SK-N-SH (cell line): Measurements from ENCODE around the gene LMAN1L. TPM values are rescaled to one million over a fixed set of nuclear protein-coding genes. Genes with fewer than 3 reads are reported as not detected.
A peak's percentile ranks its signal among the peaks of the same experiment; 100 is the strongest.

Source experiments
- CTCF ChIA-PET: fragments of 300-600, 350-600 bp; formaldehyde crosslinking; extraction: SDS; loops from one replicate; lab custom pipeline; 2021; lab: Yijun Ruan, JAX
- POLR2A ChIA-PET: fragments of 350-600 bp; sonication (Branson Sonifier 250); formaldehyde crosslinking; extraction: SDS; loops from one replicate; lab custom pipeline; 2020; ENCODE audit warnings: antibody characterized with exemption, inconsistent platforms; lab: Yijun Ruan, JAX
- DNase-seq: peaks from one replicate; pipeline ENCODE4 v3.0.0; 2012
- H2AFZ ChIP-seq: fragments of 200-600 bp; sonication (generic); 2 replicates; pipeline ENCODE4 v1.8.1; 2016; ENCODE audit warnings: antibody characterized with exemption, mild to moderate bottlenecking, low read depth
- H3F3A ChIP-seq: fragments of 200-600 bp; sonication (generic); replicated peaks from 2 replicates; pipeline ENCODE3; 2016; ENCODE audit warnings: antibody characterized with exemption, mild to moderate bottlenecking; ENCODE audit not compliant: insufficient read depth
- H3K27ac ChIP-seq, 2 experiments: fragments of 200-500 bp in 1 of 2; fragments of 200-600 bp in 1 of 2; sonication (Bioruptor generic) in 1 of 2; sonication (generic), shearing (Covaris generic) in 1 of 2; 2 replicates each; pipeline versions ENCODE4 v1.5.1 to v1.6.1; 2014 to 2016; ENCODE audit warnings: low read depth in 2 of 2, inconsistent platforms in 1 of 2, low read length in 1 of 2, mild to moderate bottlenecking in 1 of 2, mixed read lengths in 1 of 2
- H3K27me3 ChIP-seq: fragments of 200-600 bp; sonication (generic), shearing (Covaris generic); 2 replicates; pipeline ENCODE4 v1.6.1; 2016; ENCODE audit warnings: mixed run types; ENCODE audit not compliant: insufficient read depth
- H3K36me3 ChIP-seq, 2 experiments: fragments of 200-500 bp in 1 of 2; fragments of 200-600 bp in 1 of 2; sonication (Bioruptor generic) in 1 of 2; sonication (generic) in 1 of 2; replicated peaks in 1 of 2; 2 replicates each; pipeline versions ENCODE3 to v1.5.1; 2014 to 2016; ENCODE audit warnings: low read length in 1 of 2, mild to moderate bottlenecking in 1 of 2; ENCODE audit not compliant: insufficient read depth in 2 of 2, control insufficient read depth in 1 of 2
- H3K4me1 ChIP-seq, 2 experiments: fragments of 200-500 bp in 1 of 2; fragments of 200-600 bp in 1 of 2; sonication (Bioruptor generic) in 1 of 2; sonication (generic), shearing (Covaris generic) in 1 of 2; 2 replicates each; pipeline versions ENCODE4 v1.5.1 to v1.6.1; 2014 to 2016; ENCODE audit warnings: low read depth in 1 of 2, low read length in 1 of 2, mixed run types in 1 of 2; ENCODE audit not compliant: insufficient read depth in 2 of 2, control insufficient read depth in 1 of 2
- H3K4me2 ChIP-seq: fragments of 200-600 bp; sonication (generic), shearing (Covaris generic); 2 replicates; pipeline ENCODE4 v1.6.1; 2017; ENCODE audit warnings: mixed run types
- H3K4me3 ChIP-seq, 2 experiments: fragments of 200-500 bp in 1 of 2; fragments of 200-600 bp in 1 of 2; sonication (Bioruptor generic) in 1 of 2; sonication (generic), shearing (Covaris generic) in 1 of 2; 2 replicates each; pipeline versions ENCODE4 v1.5.1 to v1.8.1; 2014 to 2016; ENCODE audit warnings: low read depth in 2 of 2, inconsistent platforms in 1 of 2, low read length in 1 of 2, mild to moderate bottlenecking in 1 of 2, mixed read lengths in 1 of 2, moderate library complexity in 1 of 2
- H3K79me2 ChIP-seq: fragments of 200-600 bp; sonication (generic); 2 replicates; pipeline ENCODE4 v1.8.1; 2017; ENCODE audit warnings: mild to moderate bottlenecking; ENCODE audit not compliant: insufficient read depth
- H3K9ac ChIP-seq: fragments of 200-600 bp; sonication (generic); 2 replicates; pipeline ENCODE4 v1.6.1; 2017; ENCODE audit warnings: mixed run types
- H3K9me2 ChIP-seq: fragments of 200-600 bp; sonication (generic); 2 replicates; pipeline ENCODE4 v1.6.1; 2017; ENCODE audit warnings: mixed run types
- H3K9me3 ChIP-seq: fragments of 200-600 bp; sonication (generic); 2 replicates; pipeline ENCODE4 v1.6.1; 2017; ENCODE audit warnings: mixed run types, mild to moderate bottlenecking, moderate library complexity
- H4K20me1 ChIP-seq: fragments of 200-600 bp; sonication (generic); 2 replicates; pipeline ENCODE4 v1.6.1; 2017; ENCODE audit warnings: mild to moderate bottlenecking, mixed run types; ENCODE audit not compliant: insufficient read depth
- ELF1 ChIP-seq: IDR thresholded peaks from 2 replicates; pipeline ENCODE4 v1.4.0; 2012
- EZH2phosphoT487 ChIP-seq: fragments of 200-600 bp; sonication (generic); IDR thresholded peaks from 2 replicates; pipeline ENCODE4 v1.6.1; 2017; ENCODE audit warnings: low read depth, mixed run types, mild to moderate bottlenecking, antibody characterized with exemption, moderate library complexity, borderline replicate concordance
- FOSL2 ChIP-seq: IDR thresholded peaks from 2 replicates; pipeline ENCODE4 v1.4.0; 2012; ENCODE audit warnings: low read depth, mild to moderate bottlenecking, moderate library complexity, borderline replicate concordance
- GABPA ChIP-seq: IDR thresholded peaks from 2 replicates; pipeline ENCODE4 v1.4.0; 2012; ENCODE audit warnings: low read depth, mild to moderate bottlenecking
- GATA2 ChIP-seq: sonication (generic); formaldehyde crosslinking; IDR thresholded peaks from 2 replicates; pipeline ENCODE4 v1.5.0; 2020; ENCODE audit warnings: mild to moderate bottlenecking, missing genetic modification reagents
- MXI1 ChIP-seq: IDR thresholded peaks from 2 replicates; pipeline ENCODE4 v1.6.1; 2012; ENCODE audit warnings: mild to moderate bottlenecking, low read depth, low read length, improper control_type of control experiment
- NFIC ChIP-seq: IDR thresholded peaks from 2 replicates; pipeline ENCODE4 v1.4.0; 2012; ENCODE audit warnings: borderline replicate concordance
- POLR2AphosphoS5 ChIP-seq: IDR thresholded peaks from 2 replicates; pipeline ENCODE4 v1.6.1; 2012; ENCODE audit warnings: low read depth, low read length
- RAD21 ChIP-seq: IDR thresholded peaks from 2 replicates; pipeline ENCODE4 v1.6.1; 2012; ENCODE audit warnings: mild to moderate bottlenecking, low read length
- RFX5 ChIP-seq: IDR thresholded peaks from 2 replicates; pipeline ENCODE4 v1.6.1; 2012; ENCODE audit warnings: mild to moderate bottlenecking, improper control_type of control experiment, low read length
- RXRA ChIP-seq: IDR thresholded peaks from 2 replicates; pipeline ENCODE4 v1.4.0; 2012; ENCODE audit warnings: low read depth, mild to moderate bottlenecking, borderline replicate concordance
- SIN3A ChIP-seq: IDR thresholded peaks from 2 replicates; pipeline ENCODE4 v1.6.1; 2012; ENCODE audit warnings: low read depth, mild to moderate bottlenecking, low read length, moderate library complexity, borderline replicate concordance
- TAF1 ChIP-seq: IDR thresholded peaks from 2 replicates; pipeline ENCODE4 v1.6.1; 2012; ENCODE audit warnings: low read depth, mild to moderate bottlenecking, low read length, moderate library complexity, borderline replicate concordance
- USF1 ChIP-seq: IDR thresholded peaks from 2 replicates; pipeline ENCODE4 v1.4.0; 2012; ENCODE audit warnings: low read depth, borderline replicate concordance
- YY1 ChIP-seq: IDR thresholded peaks from 2 replicates; pipeline ENCODE4 v1.4.0; 2012; ENCODE audit warnings: low read depth, mild to moderate bottlenecking
- WGBS: methylation state at CpG from one replicate; pipeline ENCODE4 v1.1.6; 2017; ENCODE audit warnings: low lambda C conversion rate; 5-methylcytosine and 5-hydroxymethylcytosine counted together
- polyA plus RNA-seq, 3 experiments: library from polyadenylated mRNA; depleted of rRNA; stranded (reverse); fragments of >200 nt; gene quantifications; 2 replicates each; pipeline ENCODE4 v1.2.3, GENCODE V29; 2012

Gene LMAN1L
- polyA plus RNA-seq, 1 of the 3 experiments (the other 2 are of a cell fraction) = 0.02 TPM

GRCh38 chr15:74869726-74870407 is 57.2 kb downstream of the LMAN1L start:
- H3K36me3 ChIP-seq = peaks cover 8 to 10% of the 10 kb centered on the region in 2 experiments
- peaks cover 17 to 20% of the 10 kb centered on the region in 2 experiments; a peak in 2 of 4 replicates for H3K4me1 ChIP-seq
- 67% methylated on average over 6 of the region's 6 CpGs for WGBS
- 0 out of 2 replicates have a peak overlapping the region, but pooled peaks have one; percentile 16 for H3K4me2 ChIP-seq
- H4K20me1 ChIP-seq = peaks cover 42% of the 10 kb centered on the region
- no peaks in the 10 kb centered on the region for H3F3A ChIP-seq
- no peak overlapping the region for H3K9ac ChIP-seq
- no peaks in the 10 kb centered on the region for H3K9me3 ChIP-seq
- H3K79me2 ChIP-seq = peaks cover 78% of the 10 kb centered on the region
- H3K27me3 ChIP-seq = no peaks in the 10 kb centered on the region
- ChIA-PET CTCF (interaction anchor here (0.8 to 2.6 kb wide), 8 partner anchors 11 to 101 kb away, joined by 3 to 16 read pairs (median 6); partner anchors contain the start of genes CSK and ULK3), POLR2A (interaction anchor here (0.9 to 1.4 kb wide), 4 partner anchors 10 to 26 kb away, joined by 3 to 4 read pairs (median 4); partner anchors contain the start of gene MPI)
- no peaks in the 10 kb centered on the region for H3K9me2 ChIP-seq
- H3K4me3 ChIP-seq = no peak overlapping the region
- H3K27ac ChIP-seq = no peak overlapping the region; a peak in 1 of 4 replicates
- TF ChIP-seq MXI1 (peak; percentile 73), RXRA (no peak), USF1 (no peak), GATA2 (no peak)
- H2AFZ ChIP-seq = no peak overlapping the region
- peak; percentile 60 for DNase-seq

- Histone ChIP-seq H2AFZ (no peak overlapping the region), H3F3A (no peaks in the 10 kb centered on the region), H3K36me3 (peaks cover 8 to 10% of the 10 kb centered on the region in 2 experiments), H3K27me3 (no peaks in the 10 kb centered on the region), H3K4me3 (no peak overlapping the region), H3K79me2 (peaks cover 71% of the 10 kb centered on the region), H3K4me2 (0 out of 2 replicates have a peak overlapping the region, but pooled peaks have one; percentile 16), H3K4me1 (peaks cover 17 to 20% of the 10 kb centered on the region in 2 experiments; a peak in 2 of 4 replicates), H3K9me2 (no peaks in the 10 kb centered on the region), H3K27ac (no peak overlapping the region), H3K9me3 (no peaks in the 10 kb centered on the region), H4K20me1 (peaks cover 37% of the 10 kb centered on the region), H3K9ac (no peak overlapping the region)
- ChIA-PET CTCF (interaction anchor here (0.8 to 2.6 kb wide), 8 partner anchors 12 to 102 kb away, joined by 3 to 16 read pairs (median 6); partner anchors contain the start of genes CSK and ULK3), POLR2A (interaction anchor here (0.9 to 1.4 kb wide), 4 partner anchors 11 to 27 kb away, joined by 3 to 4 read pairs (median 4); partner anchors contain the start of gene MPI)
- WGBS = 89% methylated on average over 6 of the region's 6 CpGs
- no peak for DNase-seq
- TF ChIP-seq RFX5 (no peak), EZH2phosphoT487 (no peak), GABPA (no peak), YY1 (no peak), ELF1 (no peak), NFIC (no peak), RAD21 (no peak), SIN3A (no peak), POLR2AphosphoS5 (no peak), TAF1 (no peak), FOSL2 (no peak)
These were observed 58.0 kb downstream of the LMAN1L start for GRCh38 chr15:74870436-74871215.
